Stomach smooth muscle (tissue), 2 donors: ENCODE results near the gene INMT.
A peak's percentile ranks its signal among the peaks of the same experiment; 100 is the strongest.

ENCODE experiments used
- H3K27ac ChIP-seq: one replicate; pipeline ENCODE4 v1.7.0; 2013; ENCODE audit warnings: mild to moderate bottlenecking, low read length, inconsistent platforms
- H3K27me3 ChIP-seq, 2 donors: one replicate each; pipeline ENCODE4 v1.7.0; 2013; ENCODE audit warnings: low read length in 2 of 2; ENCODE audit not compliant: insufficient read depth in 2 of 2, control insufficient read depth in 1 of 2
- H3K36me3 ChIP-seq, 2 donors: one replicate each; pipeline ENCODE4 v1.7.0; 2013; ENCODE audit warnings: low read length in 2 of 2; ENCODE audit not compliant: control insufficient read depth in 2 of 2, insufficient read depth in 2 of 2
- H3K4me1 ChIP-seq: one replicate; pipeline ENCODE4 v1.7.0; 2013; ENCODE audit warnings: low read length; ENCODE audit not compliant: control insufficient read depth, insufficient read depth
- H3K4me3 ChIP-seq, 2 donors: one replicate each; pipeline ENCODE4 v1.7.0; 2013; ENCODE audit warnings: low read length in 2 of 2
- H3K9ac ChIP-seq, 2 donors: one replicate each; pipeline ENCODE4 v1.7.0; 2013; ENCODE audit warnings: low read length in 2 of 2, mild to moderate bottlenecking in 1 of 2
- H3K9me3 ChIP-seq, 2 donors: one replicate each; pipeline ENCODE4 v1.7.0; 2013; ENCODE audit warnings: low read length in 2 of 2; ENCODE audit not compliant: control insufficient read depth in 2 of 2
- donor health status: healthy.
- donor health status: Pancreatic carcinoma.

INMT gene

DNA sequence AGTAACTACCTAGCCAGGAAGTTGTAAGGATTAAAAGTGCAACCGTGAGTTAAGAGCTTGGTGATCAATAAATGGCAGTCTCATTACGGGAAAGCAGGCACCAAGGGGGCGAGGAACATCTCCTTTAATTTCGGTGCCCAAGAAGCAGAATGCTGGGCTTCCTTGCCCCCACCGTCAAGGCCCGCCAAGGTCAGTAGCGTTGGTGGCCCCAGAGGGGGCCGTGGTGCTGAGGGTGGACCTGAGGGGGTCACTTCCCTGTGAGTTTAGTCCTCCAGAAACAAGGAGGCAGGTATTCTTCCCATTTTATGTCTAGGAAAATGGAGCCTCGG lies 18.9 kb downstream of the INMT start:
- peak overlapping the region; percentile 66 to 87 for H3K9ac ChIP-seq
- H3K27ac ChIP-seq, result peak overlapping the region; percentile 80
- peak overlapping the region; percentile 83 to 87 for H3K4me3 ChIP-seq
- H3K4me1 ChIP-seq, result peaks cover 40% of the 10 kb centered on the region
- peaks cover 0 to 4% of the 10 kb centered on the region in 2 donors for H3K36me3 ChIP-seq
- no peaks in the 10 kb centered on the region for H3K27me3 ChIP-seq
- H3K9me3 ChIP-seq, result no peaks in the 10 kb centered on the region

DNA sequence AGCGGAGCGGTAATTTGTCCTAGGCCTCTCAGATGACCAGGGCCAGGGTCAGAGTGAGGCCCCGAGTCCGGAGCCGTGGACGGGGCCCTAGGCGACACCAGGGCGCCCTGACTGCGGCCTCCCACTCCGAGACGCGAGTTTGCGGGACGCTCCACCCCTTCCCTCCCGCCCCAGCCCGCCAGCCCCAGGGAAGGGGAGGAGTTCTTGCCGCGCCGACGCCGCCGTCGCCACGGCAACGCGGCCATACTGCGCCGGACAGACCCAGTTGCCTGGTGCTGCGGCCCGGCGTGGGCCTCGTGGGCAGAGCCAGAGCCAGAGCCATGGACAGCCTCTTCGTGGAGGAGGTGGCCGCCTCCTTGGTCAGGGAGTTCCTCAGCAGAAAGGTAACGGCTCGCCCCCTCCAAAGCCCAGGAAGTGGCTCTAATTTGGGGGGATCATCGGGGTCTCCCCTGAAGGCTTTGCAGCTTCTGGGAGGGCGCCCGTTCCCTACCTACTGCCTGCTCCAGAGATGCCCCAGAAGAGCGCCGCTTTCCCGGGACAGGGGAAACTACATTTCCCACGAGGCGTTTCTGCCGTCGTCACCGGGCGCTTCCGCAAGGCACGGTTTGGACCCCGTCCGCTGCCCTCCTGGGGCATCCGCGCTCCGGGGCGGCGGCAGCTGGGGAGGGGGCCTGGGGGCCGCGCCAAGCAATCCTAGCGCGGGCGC lies 19.4 kb downstream of the INMT start, which contains the start of gene MINDY4:
MINDY4 (plus strand) TSS at position 244 of the 706 bp plus-strand sequence; CDS start at position 321, 77 bp downstream.
- Histone ChIP-seq H3K36me3 (peaks cover 0 to 4% of the 10 kb centered on the region in 2 donors), H3K4me3 (peak within 1 kb of the TSS; percentile 83 to 87), H3K27me3 (no peaks in the 10 kb centered on the region), H3K9ac (peak within 1 kb of the TSS; percentile 75 to 87), H3K4me1 (peaks cover 36% of the 10 kb centered on the region), H3K27ac (peak within 1 kb of the TSS; percentile 80), H3K9me3 (no peaks in the 10 kb centered on the region)

DNA sequence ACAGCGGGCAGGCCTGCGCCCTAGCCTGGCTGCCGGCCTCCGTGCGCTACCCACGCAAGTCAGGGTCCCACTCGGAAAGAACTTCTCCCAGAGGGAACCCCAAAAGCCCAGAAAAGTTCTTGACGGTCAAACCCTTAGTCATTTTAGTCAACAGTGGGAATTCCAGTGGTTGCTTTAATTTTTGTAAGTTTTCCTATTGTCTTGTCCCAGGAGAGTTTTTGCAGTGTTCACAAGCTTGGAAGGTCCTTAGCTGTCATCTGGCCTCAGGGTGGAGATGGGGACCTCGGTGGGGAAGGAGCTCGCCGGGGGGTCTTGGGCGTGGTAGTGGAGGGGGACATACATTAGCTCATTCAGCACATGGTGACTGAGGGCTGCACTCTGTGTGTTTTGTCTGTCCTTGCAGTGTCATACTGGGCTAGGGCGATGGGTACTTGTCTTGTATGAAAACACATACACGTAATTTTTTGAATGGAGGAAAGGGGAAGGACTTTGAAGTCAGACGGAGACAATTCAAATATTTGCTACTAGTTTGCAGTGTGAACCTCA lies 20.0 kb downstream of the INMT start:
- Histone ChIP-seq H3K9me3 (no peaks in the 10 kb centered on the region), H3K4me3 (peak overlapping the region; percentile 83 to 87), H3K27ac (peak overlapping the region; percentile 80), H3K9ac (peak overlapping the region; percentile 75 to 87), H3K27me3 (no peaks in the 10 kb centered on the region), H3K4me1 (peaks cover 41% of the 10 kb centered on the region), H3K36me3 (peaks cover 0 to 4% of the 10 kb centered on the region in 2 donors)

DNA sequence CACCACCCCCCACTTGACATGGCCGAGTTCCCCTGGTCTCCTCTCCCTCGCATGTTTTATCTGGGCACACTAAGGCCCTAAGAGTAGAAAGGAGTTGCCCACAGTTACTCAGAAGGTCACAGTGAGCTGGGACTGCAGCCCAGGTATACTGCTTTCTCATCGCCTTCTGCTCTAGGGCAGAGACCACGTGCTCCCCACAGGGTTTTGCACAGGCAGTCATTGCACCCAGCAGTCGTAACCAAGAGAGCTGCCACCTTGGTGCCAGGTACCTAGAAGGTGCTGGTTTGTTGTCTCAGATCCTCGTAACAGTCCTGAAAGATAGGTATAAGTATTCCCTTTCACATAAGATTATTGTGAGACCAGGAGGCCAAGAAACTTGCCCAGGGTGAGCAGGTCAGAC lies 21.0 kb downstream of the INMT start:
- Histone ChIP-seq H3K27me3 (no peaks in the 10 kb centered on the region), H3K9ac (no peak overlapping the region)

DNA sequence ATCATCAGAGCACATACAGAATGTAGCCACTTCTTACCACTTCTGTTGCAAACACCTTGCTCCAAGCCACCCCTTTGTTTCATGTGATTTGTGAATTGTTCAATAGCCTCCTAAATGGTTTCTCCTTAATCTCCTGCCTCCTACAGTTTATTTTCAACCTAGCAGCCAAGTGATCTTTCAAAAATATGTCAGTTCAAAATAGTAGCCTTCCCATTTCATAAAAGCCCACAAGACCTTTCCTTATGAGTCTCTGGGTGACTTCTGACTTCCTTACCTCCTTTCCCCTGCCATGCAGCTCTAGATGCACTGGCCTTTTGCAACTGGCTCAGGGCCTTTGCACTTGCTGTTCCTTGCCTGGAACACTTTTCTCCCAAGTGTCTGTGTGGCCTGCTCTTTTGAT lies 24.1 kb downstream of the INMT start:
- Histone ChIP-seq H3K4me1 (peaks cover 59% of the 10 kb centered on the region), H3K9ac (no peak overlapping the region), H3K9me3 (no peaks in the 10 kb centered on the region), H3K4me3 (no peak overlapping the region), H3K27me3 (no peaks in the 10 kb centered on the region), H3K36me3 (peaks cover 0 to 4% of the 10 kb centered on the region in 2 donors), H3K27ac (peak overlapping the region; percentile 77)

More for the DNA sequence above, 21.0 kb downstream of the INMT start:
- H3K4me3 ChIP-seq, result no peak overlapping the region
- peaks cover 41% of the 10 kb centered on the region for H3K4me1 ChIP-seq
- peaks cover 0 to 4% of the 10 kb centered on the region in 2 donors for H3K36me3 ChIP-seq
- H3K9me3 ChIP-seq, result no peaks in the 10 kb centered on the region
- peak overlapping the region; percentile 6 for H3K27ac ChIP-seq

DNA sequence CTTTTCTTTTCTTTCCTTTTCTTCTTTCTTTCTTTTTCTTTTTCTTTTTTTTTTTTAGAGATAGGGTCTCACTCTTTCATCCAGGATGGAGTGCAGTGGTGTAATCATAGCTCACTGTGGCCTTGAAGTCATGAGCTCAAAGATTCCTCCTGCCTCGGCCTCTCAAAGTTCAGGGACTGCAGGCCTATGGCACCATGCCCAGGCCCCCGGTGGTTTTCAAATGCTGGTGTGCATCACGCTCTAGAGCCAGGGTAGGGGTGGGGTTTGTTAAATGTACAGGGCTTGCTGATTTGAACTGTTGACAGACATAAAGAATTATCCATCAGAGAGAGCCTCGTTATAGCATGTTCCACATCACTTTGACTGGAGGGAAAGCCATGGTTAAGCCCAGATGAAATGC lies 25.0 kb downstream of the INMT start:
- no peaks in the 10 kb centered on the region for H3K27me3 ChIP-seq
- no peaks in the 10 kb centered on the region for H3K9me3 ChIP-seq
- H3K4me3 ChIP-seq, result no peak overlapping the region
- peaks cover 60% of the 10 kb centered on the region for H3K4me1 ChIP-seq
- H3K27ac ChIP-seq, result peak overlapping the region; percentile 77
- H3K36me3 ChIP-seq, result peaks cover under 1 to 4% of the 10 kb centered on the region in 2 donors
- H3K9ac ChIP-seq, result no peak overlapping the region

DNA sequence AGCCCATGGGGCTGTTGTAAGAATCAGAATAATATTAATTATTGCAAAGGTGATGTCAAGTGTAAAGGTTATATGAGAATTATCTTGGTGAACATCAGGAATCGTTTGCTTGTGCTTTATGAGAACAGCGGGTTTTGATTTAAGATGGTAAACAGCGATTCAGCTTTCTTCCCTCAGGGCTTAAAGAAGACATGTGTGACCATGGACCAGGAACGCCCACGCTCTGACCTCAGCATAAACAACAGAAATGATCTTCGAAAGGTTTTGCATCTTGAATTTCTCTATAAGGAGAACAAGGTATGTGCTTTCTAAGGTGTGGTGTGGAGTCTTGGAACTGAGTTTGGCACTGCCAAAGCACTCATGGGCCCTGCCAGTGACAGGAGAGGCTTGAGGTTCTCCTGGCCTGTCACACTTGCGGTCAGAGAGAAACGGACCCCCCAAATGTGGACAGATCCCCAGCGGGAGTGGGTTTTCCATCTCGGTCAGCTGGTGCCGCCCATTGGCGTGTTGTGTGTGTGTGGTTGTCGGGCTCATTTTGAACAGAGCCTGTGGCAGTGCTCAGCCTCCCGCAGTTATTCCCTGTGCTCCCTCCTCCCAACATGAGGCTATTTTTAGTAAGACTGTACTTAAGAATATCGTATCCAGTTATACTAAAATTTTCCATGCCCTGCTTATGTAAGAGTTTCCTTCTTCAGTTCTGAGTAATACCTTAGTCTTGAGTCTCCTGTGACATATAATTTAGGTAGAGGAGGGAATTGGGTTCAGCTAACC lies 26.5 kb downstream of the INMT start:
- Histone ChIP-seq H3K27ac (peak overlapping the region; percentile 77), H3K4me3 (peak overlapping the region; percentile 38 to 40), H3K36me3 (peaks cover 7 to 9% of the 10 kb centered on the region in 2 donors), H3K4me1 (peaks cover 51% of the 10 kb centered on the region), H3K27me3 (no peaks in the 10 kb centered on the region), H3K9ac (no peak overlapping the region), H3K9me3 (no peaks in the 10 kb centered on the region)

DNA sequence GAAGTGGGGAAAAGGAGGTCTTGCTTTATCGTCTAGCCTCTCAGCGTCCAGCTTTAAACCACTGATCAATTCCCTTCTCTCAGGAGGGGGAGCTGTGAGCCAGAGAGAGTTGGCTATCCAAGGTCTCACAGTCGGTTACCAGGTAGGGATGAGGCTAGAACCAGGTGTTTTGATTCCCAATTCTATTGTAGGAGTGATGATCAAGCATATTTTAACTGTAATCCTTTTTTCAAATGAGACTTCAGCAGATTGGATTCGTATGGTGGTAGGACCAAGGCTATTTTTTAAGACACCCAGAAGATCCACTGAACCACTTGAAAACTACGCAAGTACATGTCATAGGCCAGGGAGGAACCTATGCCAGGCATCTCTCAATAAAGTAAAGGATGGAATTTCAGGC lies 27.6 kb downstream of the INMT start:
- Histone ChIP-seq H3K4me1 (peaks cover 50% of the 10 kb centered on the region), H3K4me3 (no peak overlapping the region), H3K36me3 (peaks cover 10 to 13% of the 10 kb centered on the region in 2 donors), H3K9me3 (no peaks in the 10 kb centered on the region), H3K27me3 (no peaks in the 10 kb centered on the region), H3K27ac (peak overlapping the region; percentile 77), H3K9ac (no peak overlapping the region)

DNA sequence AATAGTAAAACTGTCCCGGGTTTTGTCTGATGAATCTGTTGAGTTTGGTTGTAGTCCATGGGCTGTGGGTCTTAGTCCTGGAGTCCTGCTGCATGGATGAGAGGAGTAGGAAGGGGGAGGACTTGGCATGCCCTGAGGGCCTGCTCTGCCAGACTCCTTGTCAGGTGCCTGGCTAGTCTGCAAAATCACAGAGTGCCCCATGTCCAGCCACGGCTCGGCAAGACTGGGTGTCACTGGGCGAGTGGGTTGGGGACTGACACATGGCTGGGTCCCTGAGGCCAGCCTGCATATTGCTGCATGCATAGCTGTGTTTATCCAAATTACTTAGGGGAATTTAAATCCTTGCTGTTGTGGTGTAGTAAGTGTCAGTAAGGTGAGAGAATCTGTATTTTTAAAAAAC lies 29.0 kb downstream of the INMT start:
- Histone ChIP-seq H3K27me3 (no peaks in the 10 kb centered on the region), H3K27ac (no peak overlapping the region), H3K4me1 (peaks cover 47% of the 10 kb centered on the region), H3K9me3 (no peaks in the 10 kb centered on the region), H3K36me3 (peaks cover 20 to 22% of the 10 kb centered on the region in 2 donors), H3K4me3 (peak overlapping the region in 1 of 2 donors; percentile 47), H3K9ac (no peak overlapping the region)

DNA sequence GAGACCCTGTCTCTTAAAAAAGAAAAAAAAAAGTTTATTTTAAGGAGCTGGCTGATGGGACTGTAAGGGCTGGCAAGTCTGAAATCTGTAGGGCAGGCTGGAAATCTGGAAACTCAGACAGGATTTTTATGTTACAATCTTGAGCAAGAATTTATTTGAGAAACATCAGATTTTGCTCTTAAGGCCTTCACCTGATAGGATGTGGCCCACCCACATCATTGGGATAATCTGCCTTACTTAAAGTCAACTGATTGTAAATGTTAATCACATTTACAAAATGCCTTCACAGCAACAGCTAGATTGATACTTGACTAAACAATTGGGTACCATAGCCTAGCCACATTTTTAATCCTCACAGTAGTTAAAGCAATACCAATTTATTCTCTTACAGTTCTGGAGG lies 30.8 kb downstream of the INMT start:
- Histone ChIP-seq H3K9me3 (no peaks in the 10 kb centered on the region), H3K27me3 (no peaks in the 10 kb centered on the region), H3K4me1 (peaks cover 32% of the 10 kb centered on the region), H3K4me3 (no peak overlapping the region), H3K27ac (no peak overlapping the region), H3K9ac (no peak overlapping the region), H3K36me3 (peaks cover 23 to 29% of the 10 kb centered on the region in 2 donors)
